GM12872 (cell line): Measurements from ENCODE around the gene NME7.

Experiments used
- CTCF ChIP-seq: IDR thresholded peaks from 3 replicates; pipeline ENCODE4 v1.5.1; 2011; ENCODE audit warnings: low read depth, mild to moderate bottlenecking, low read length, moderate library complexity; ENCODE audit not compliant: insufficient read depth

NME7 gene

GRCh38 chr1:169117014-169117413, 250.6 kb downstream of the NME7 start:
- no peak for TF ChIP-seq CTCF

GRCh38 chr1:169115891-169116585, 251.6 kb downstream of the NME7 start:
- no peak for TF ChIP-seq CTCF

- TF ChIP-seq CTCF: no peak
Measured at GRCh38 chr1:169113613-169114119, 253.9 kb downstream of the NME7 start.

- TF ChIP-seq CTCF: no peak
Measured at GRCh38 chr1:169112241-169112640, 255.4 kb downstream of the NME7 start.

- TF ChIP-seq CTCF: no peak
Measured at GRCh38 chr1:169111472-169111871, 256.1 kb downstream of the NME7 start.

GRCh38 chr1:169110689-169111447, 256.7 kb downstream of the NME7 start:
- TF ChIP-seq CTCF: no peak

GRCh38 chr1:169110236-169110635, 257.4 kb downstream of the NME7 start:
- no peak for TF ChIP-seq CTCF
